Right cardiac atrium (tissue), 5 donors: ENCODE measurements around the gene MPZL3. TPM values are rescaled to one million over a fixed set of nuclear protein-coding genes. Genes with fewer than 3 reads are reported as not detected.

Experiments
- ATAC-seq, 2 donors: fragments of 200-7000 bp; cut with Tn5 transposase; one replicate each; pipeline versions ENCODE4 v1.8.0 to v1.9.1; 2020; ENCODE audit warnings: moderate library complexity in 2 of 2, mild to moderate bottlenecking in 1 of 2
- DNase-seq, 3 donors: peaks; one replicate each; pipeline ENCODE4 v3.0.0-alpha.2; 2020
- H3K27ac ChIP-seq: one replicate; pipeline ENCODE4 v1.5.1; 2013; ENCODE audit warnings: mild to moderate bottlenecking, low read length, control low read depth, moderate library complexity
- H3K27me3 ChIP-seq: one replicate; pipeline ENCODE4 v1.6.1; 2013; ENCODE audit not compliant: control insufficient read depth, insufficient read depth
- H3K4me1 ChIP-seq: one replicate; pipeline ENCODE4 v1.6.1; 2013; ENCODE audit warnings: low read length; ENCODE audit not compliant: control insufficient read depth, insufficient read depth
- H3K4me3 ChIP-seq: one replicate; pipeline ENCODE4 v1.5.1; 2013; ENCODE audit warnings: low read length, control low read depth
- H3K9me3 ChIP-seq: one replicate; pipeline ENCODE4 v1.6.1; 2013; ENCODE audit warnings: low read length; ENCODE audit not compliant: control insufficient read depth
- WGBS: extraction: QIAGEN DNeasy Blood & Tissue Kit; methylation state at CpG from one replicate; pipeline ENCODE4 v1.1.7; 2013; 5-methylcytosine and 5-hydroxymethylcytosine counted together
- intact Hi-C, 4 donors: fragments of 100-400 bp; cut with DNase I; formaldehyde crosslinking; loops; one replicate each; pipeline versions ENCODE4 v1.11.0 to v1.14.0; 2022 to 2023
- polyA plus RNA-seq: library from polyadenylated mRNA; stranded (reverse); fragments of 200-250 nt; gene quantifications from one replicate; pipeline ENCODE4 v1.2.3, GENCODE V29; 2013
- total RNA-seq, 4 donors: library from RNA; stranded (reverse); fragmentation: NEBNext Ultra II Directional; extraction: Animal tissue kit (Norgen Biotek cat#: 25700); gene quantifications; one replicate each; pipeline ENCODE4 v1.2.1, GENCODE V29; 2021
- donor health status: healthy with polysubstance abuse.
- donor health status: DM: no; HTN: yes; CAD: no.
- donor health status: DM: no; HTN: no; CAD: no.
- donor health status: DM: no; HTN: yes; CAD: no; lungs with severe emphysema.
- donor health status: DM: yes; HTN: yes; CAD: no.

MPZL3 gene
- total and polyA plus RNA-seq, 5 donors: 0.77 to 1.7 (median 1.4) TPM

GRCh38 chr11:118264569-118265465, 12.7 kb upstream of the MPZL3 start:
- WGBS: 56% methylated on average over 13 of the region's 13 CpGs
- H3K9me3 ChIP-seq: no peaks in the 10 kb centered on the region
- H3K27me3 ChIP-seq: no peaks in the 10 kb centered on the region
- ATAC-seq: no peak
- intact Hi-C loops: no loop called here
- no peak for DNase-seq
- H3K4me1 ChIP-seq: peaks cover 8% of the 10 kb centered on the region
- peak overlapping the region; percentile 50 for H3K4me3 ChIP-seq
- no peak overlapping the region for H3K27ac ChIP-seq

- peak; percentile 88 to 90 for ATAC-seq
- intact Hi-C loops: no loop called here
- no peaks in the 10 kb centered on the region for H3K9me3 ChIP-seq
- H3K4me1 ChIP-seq: peaks cover 8% of the 10 kb centered on the region
- 10% methylated on average over 19 of the region's 19 CpGs for WGBS
- peak; percentile 42 to 69 (median 54) for DNase-seq
- no peak within 1 kb of the TSS for H3K27ac ChIP-seq
- H3K27me3 ChIP-seq: no peaks in the 10 kb centered on the region
- H3K4me3 ChIP-seq: peak within 1 kb of the TSS; percentile 50
Measured at GRCh38 chr11:118263695-118264568, 11.8 kb upstream of the MPZL3 start, which contains the start of gene MPZL2. Gene MPZL2 (minus strand): TSS chr11:118264297. CDS start chr11:118264153, 144 bp downstream.

GRCh38 chr11:118263112-118263511, 10.9 kb upstream of the MPZL3 start:
- no peak for DNase-seq
- Histone ChIP-seq H3K4me1 (peaks cover 8% of the 10 kb centered on the region), H3K4me3 (peak overlapping the region; percentile 23), H3K27me3 (no peaks in the 10 kb centered on the region), H3K9me3 (no peaks in the 10 kb centered on the region), H3K27ac (no peak overlapping the region)
- 80% methylated on average over 4 of the region's 4 CpGs for WGBS
- intact Hi-C loops: no loop called here
- ATAC-seq: no peak

GRCh38 chr11:118260353-118260752, 8.2 kb upstream of the MPZL3 start:
- H3K27me3 ChIP-seq: no peaks in the 10 kb centered on the region
- peaks cover 8% of the 10 kb centered on the region for H3K4me1 ChIP-seq
- WGBS: 84% methylated on average over 3 of the region's 3 CpGs
- H3K27ac ChIP-seq: no peak overlapping the region
- H3K9me3 ChIP-seq: no peaks in the 10 kb centered on the region
- no peak overlapping the region for H3K4me3 ChIP-seq
- intact Hi-C loops: no loop called here
- ATAC-seq (no peak), DNase-seq (no peak)

GRCh38 chr11:118259138-118259537, 7.0 kb upstream of the MPZL3 start:
- no peaks in the 10 kb centered on the region for H3K9me3 ChIP-seq
- peaks cover 5% of the 10 kb centered on the region for H3K4me1 ChIP-seq
- 100% methylated on average over 1 of the region's 1 CpG for WGBS
- intact Hi-C loops: no loop called here
- no peak overlapping the region for H3K4me3 ChIP-seq
- ATAC-seq (no peak), DNase-seq (no peak)
- no peaks in the 10 kb centered on the region for H3K27me3 ChIP-seq
- H3K27ac ChIP-seq: no peak overlapping the region

- Histone ChIP-seq H3K4me3 (no peak overlapping the region), H3K9me3 (no peaks in the 10 kb centered on the region), H3K27me3 (no peaks in the 10 kb centered on the region), H3K4me1 (no peaks in the 10 kb centered on the region), H3K27ac (no peak overlapping the region)
- intact Hi-C loops: no loop called here
- 0% methylated on average over 1 of the region's 1 CpG for WGBS
- ATAC-seq (no peak), DNase-seq (no peak)
Measured at GRCh38 chr11:118258410-118258809, 6.2 kb upstream of the MPZL3 start.

- H3K4me3 ChIP-seq: peak overlapping the region; percentile 62
Measured at GRCh38 chr11:118252688-118253087, 523 bp upstream of the MPZL3 start.

GRCh38 chr11:118247041-118247440, 5.1 kb downstream of the MPZL3 start:
- DNase-seq (no peak), ATAC-seq (no peak)
- Histone ChIP-seq H3K9me3 (no peaks in the 10 kb centered on the region), H3K4me3 (no peak overlapping the region), H3K27me3 (no peaks in the 10 kb centered on the region), H3K4me1 (no peaks in the 10 kb centered on the region), H3K27ac (no peak overlapping the region)
- WGBS: 61% methylated on average over 1 of the region's 1 CpG
- intact Hi-C loops: no loop called here

More at GRCh38 chr11:118252688-118253087, 523 bp upstream of the MPZL3 start:
- H3K4me1 ChIP-seq: no peaks in the 10 kb centered on the region
- H3K27ac ChIP-seq: no peak overlapping the region
- no peaks in the 10 kb centered on the region for H3K9me3 ChIP-seq
- H3K27me3 ChIP-seq: no peaks in the 10 kb centered on the region
- 71% methylated on average over 3 of the region's 3 CpGs for WGBS
- no peak for DNase-seq
- no peak for ATAC-seq
- intact Hi-C loops: no loop called here

- Histone ChIP-seq H3K4me3 (no peak overlapping the region), H3K9me3 (no peaks in the 10 kb centered on the region), H3K27ac (no peak overlapping the region), H3K4me1 (peaks cover 2% of the 10 kb centered on the region), H3K27me3 (no peaks in the 10 kb centered on the region)
- ATAC-seq (no peak), DNase-seq (no peak)
- WGBS: 83% methylated on average over 3 of the region's 3 CpGs
- intact Hi-C loops: no loop called here
Measured at GRCh38 chr11:118245936-118246562, 6.1 kb downstream of the MPZL3 start.

GRCh38 chr11:118243993-118244762, 8.0 kb downstream of the MPZL3 start:
- DNase-seq: no peak
- Histone ChIP-seq H3K27ac (no peak overlapping the region), H3K9me3 (no peaks in the 10 kb centered on the region), H3K4me3 (no peak overlapping the region), H3K27me3 (no peaks in the 10 kb centered on the region), H3K4me1 (peaks cover 2% of the 10 kb centered on the region)
- no peak for ATAC-seq
- intact Hi-C loops: no loop called here
- 57% methylated on average over 3 of the region's 3 CpGs for WGBS
